ENCODE data around the gene BTBD9.

The BTBD9 gene

GRCh38 chr6:38214159-38214558, 425.6 kb downstream of the BTBD9 start:
- ChIA-PET CTCF (no interaction called here), POLR2A (no interaction called here)
- DNase-seq (ENCODE audit: extremely low spot score), result no peak
- TF ChIP-seq, protein P1, sequence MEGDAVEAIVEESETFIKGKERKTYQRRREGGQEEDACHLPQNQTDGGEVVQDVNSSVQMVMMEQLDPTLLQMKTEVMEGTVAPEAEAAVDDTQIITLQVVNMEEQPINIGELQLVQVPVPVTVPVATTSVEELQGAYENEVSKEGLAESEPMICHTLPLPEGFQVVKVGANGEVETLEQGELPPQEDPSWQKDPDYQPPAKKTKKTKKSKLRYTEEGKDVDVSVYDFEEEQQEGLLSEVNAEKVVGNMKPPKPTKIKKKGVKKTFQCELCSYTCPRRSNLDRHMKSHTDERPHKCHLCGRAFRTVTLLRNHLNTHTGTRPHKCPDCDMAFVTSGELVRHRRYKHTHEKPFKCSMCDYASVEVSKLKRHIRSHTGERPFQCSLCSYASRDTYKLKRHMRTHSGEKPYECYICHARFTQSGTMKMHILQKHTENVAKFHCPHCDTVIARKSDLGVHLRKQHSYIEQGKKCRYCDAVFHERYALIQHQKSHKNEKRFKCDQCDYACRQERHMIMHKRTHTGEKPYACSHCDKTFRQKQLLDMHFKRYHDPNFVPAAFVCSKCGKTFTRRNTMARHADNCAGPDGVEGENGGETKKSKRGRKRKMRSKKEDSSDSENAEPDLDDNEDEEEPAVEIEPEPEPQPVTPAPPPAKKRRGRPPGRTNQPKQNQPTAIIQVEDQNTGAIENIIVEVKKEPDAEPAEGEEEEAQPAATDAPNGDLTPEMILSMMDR (IDR thresholded peaks at IDR 0.05; ENCODE audit: control extremely low read depth, extremely low read depth, low read depth, missing control alignments), result no peak

GRCh38 chr6:38213251-38213658, 426.5 kb downstream of the BTBD9 start:
- CTCF ChIA-PET, result no interaction called here
- TF ChIP-seq, protein P1 (IDR thresholded peaks at IDR 0.05; ENCODE audit: control extremely low read depth, extremely low read depth, low read depth, missing control alignments), result no peak
- POLR2A ChIA-PET, result no interaction called here
- no peak for DNase-seq (ENCODE audit: extremely low spot score)

DNA sequence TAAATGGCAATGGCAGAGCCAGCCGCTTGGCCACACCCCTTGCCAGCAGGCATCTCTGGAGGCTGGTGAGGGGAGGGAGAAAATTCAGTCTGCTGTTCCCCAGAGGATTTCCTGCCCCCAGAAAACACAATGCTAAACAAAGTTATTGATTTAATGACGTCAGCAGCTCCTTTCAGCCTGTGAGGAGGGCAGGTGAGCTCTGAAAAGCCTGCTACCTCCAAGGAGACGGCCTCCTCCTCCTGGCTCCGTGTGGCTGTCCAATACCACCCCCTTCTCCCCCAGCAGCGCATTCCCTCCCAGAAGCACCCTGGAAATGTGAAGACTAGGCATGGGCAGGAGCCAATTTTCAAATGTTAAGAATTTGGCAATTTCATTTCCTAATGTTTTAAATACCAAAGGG, 427.1 kb downstream of the BTBD9 start:
- CTCF ChIA-PET, result interaction anchor here (2.1 kb wide), 1 partner anchor 13 kb away, joined by 6 read pairs; no protein-coding TSS in a partner anchor
- TF ChIP-seq, protein P1 (IDR thresholded peaks at IDR 0.05; ENCODE audit: control extremely low read depth, extremely low read depth, low read depth, missing control alignments), result no peak
- DNase-seq (ENCODE audit: extremely low spot score), result no peak
- POLR2A ChIA-PET, result no interaction called here

DNA sequence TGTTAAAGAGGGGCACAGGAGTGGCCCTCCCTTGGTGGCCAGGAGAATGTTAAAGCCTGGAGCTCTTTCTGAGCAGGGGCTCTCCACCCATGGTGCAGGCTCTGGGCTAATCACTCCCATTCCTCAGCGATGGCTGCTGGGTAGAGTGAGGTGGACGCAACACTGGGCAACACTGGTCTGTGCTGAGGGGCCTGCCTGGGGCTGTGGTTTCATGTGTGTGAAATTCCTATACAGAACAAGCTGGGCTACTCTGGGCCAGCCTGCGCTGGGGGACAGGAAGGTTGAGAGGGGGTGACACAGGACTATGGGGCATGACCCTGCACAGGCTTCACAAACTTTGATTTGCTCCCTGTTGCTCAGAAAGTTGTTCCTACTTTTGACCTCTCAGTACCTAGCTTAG, 427.6 kb downstream of the BTBD9 start:
- DNase-seq (ENCODE audit: extremely low spot score), result no peak
- CTCF ChIA-PET, result interaction anchor here (2.1 kb wide), 1 partner anchor 13 kb away, joined by 6 read pairs; no protein-coding TSS in a partner anchor
- POLR2A ChIA-PET, result no interaction called here
- TF ChIP-seq, protein P1 (IDR thresholded peaks at IDR 0.05; ENCODE audit: control extremely low read depth, extremely low read depth, low read depth, missing control alignments), result no peak

- ChIA-PET CTCF (interaction anchor here (1.2 to 1.7 kb wide), 2 partner anchors 13 to 30 kb away, joined by 3 to 6 read pairs; no protein-coding TSS in a partner anchor), POLR2A (no interaction called here)
- TF ChIP-seq, protein P1 (IDR thresholded peaks at IDR 0.05; ENCODE audit: control extremely low read depth, extremely low read depth, low read depth, missing control alignments), result no peak
- no peak for DNase-seq (ENCODE audit: extremely low spot score)
Measured at GRCh38 chr6:38209371-38210260, 430.1 kb downstream of the BTBD9 start.

DNA sequence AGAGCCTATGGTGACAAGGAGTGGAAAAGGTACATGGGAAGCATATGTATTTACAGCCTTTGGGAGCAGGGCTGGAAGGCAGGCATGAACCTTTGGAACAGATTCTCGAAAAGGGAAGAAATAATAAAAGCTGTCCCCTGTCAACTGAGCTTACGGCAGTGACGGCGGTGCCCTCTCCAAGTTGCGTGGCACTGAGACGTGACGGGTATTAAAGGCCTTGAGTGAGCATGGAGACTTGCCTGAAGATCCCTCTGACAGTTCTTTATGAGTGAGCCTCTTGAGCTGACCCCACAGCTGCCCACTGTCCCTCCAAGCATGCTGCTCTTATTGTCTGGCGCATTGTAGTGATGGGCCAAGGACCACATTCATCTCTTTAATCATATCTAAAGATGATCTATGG, 431.7 kb downstream of the BTBD9 start:
- TF ChIP-seq, protein P1 (IDR thresholded peaks at IDR 0.05; ENCODE audit: control extremely low read depth, extremely low read depth, low read depth, missing control alignments), result no peak
- ChIA-PET CTCF (interaction anchor here (1.0 to 1.7 kb wide), 3 partner anchors 11 to 28 kb away, joined by 3 to 6 read pairs (median 3); no protein-coding TSS in a partner anchor), POLR2A (no interaction called here)
- no peak for DNase-seq (ENCODE audit: extremely low spot score)

Data from GM10248 (cell line).